GM12864 (cell line): ENCODE measurements around the gene OR6P1.

ENCODE experiments used
- DNase-seq: peaks from one replicate; pipeline ENCODE4 v3.0.0-alpha.2; 2011; ENCODE audit warnings: low read depth
- H3K4me3 ChIP-seq: 2 replicates; pipeline ENCODE4 v1.5.1; 2011; ENCODE audit warnings: mild to moderate bottlenecking, low read depth, low read length, control low read depth
- TF ChIP-seq, protein P1 (sequence below): IDR thresholded peaks from 2 replicates; pipeline ENCODE4 v1.5.1; 2011; ENCODE audit warnings: low read depth, mild to moderate bottlenecking, moderate library complexity, low read length, control low read depth, inconsistent platforms; ENCODE audit errors: missing control alignments

Gene OR6P1, protein sequence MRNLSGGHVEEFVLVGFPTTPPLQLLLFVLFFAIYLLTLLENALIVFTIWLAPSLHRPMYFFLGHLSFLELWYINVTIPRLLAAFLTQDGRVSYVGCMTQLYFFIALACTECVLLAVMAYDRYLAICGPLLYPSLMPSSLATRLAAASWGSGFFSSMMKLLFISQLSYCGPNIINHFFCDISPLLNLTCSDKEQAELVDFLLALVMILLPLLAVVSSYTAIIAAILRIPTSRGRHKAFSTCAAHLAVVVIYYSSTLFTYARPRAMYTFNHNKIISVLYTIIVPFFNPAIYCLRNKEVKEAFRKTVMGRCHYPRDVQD

GRCh38 chr1:158570480-158570879, at the start of gene OR6P1:
TSS of gene OR6P1 (minus strand) at chr1:158570580. CDS start at chr1:158563604, 6,976 bp downstream.
- no peak for DNase-seq
- H3K4me3 ChIP-seq: no peak within 1 kb of the TSS
- TF ChIP-seq, protein P1, sequence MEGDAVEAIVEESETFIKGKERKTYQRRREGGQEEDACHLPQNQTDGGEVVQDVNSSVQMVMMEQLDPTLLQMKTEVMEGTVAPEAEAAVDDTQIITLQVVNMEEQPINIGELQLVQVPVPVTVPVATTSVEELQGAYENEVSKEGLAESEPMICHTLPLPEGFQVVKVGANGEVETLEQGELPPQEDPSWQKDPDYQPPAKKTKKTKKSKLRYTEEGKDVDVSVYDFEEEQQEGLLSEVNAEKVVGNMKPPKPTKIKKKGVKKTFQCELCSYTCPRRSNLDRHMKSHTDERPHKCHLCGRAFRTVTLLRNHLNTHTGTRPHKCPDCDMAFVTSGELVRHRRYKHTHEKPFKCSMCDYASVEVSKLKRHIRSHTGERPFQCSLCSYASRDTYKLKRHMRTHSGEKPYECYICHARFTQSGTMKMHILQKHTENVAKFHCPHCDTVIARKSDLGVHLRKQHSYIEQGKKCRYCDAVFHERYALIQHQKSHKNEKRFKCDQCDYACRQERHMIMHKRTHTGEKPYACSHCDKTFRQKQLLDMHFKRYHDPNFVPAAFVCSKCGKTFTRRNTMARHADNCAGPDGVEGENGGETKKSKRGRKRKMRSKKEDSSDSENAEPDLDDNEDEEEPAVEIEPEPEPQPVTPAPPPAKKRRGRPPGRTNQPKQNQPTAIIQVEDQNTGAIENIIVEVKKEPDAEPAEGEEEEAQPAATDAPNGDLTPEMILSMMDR: no peak

DNA sequence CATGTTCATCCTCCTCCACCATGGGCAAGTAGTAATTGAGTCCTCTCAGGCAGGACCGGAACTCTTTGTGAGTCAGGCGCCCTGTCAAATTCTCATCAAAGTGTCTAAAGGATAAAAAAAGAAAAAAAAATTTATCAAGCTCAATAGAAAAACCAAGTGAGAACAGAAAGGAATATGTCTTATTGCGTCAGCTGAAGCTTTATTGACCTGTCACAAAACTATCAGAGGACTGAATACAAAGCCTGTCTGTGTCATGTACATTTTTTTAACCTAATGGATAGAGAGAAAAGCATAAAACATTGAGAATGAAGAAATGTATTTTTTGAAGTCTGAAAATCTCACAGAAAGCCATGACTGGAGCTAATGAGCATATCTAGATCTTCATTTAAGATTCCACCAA, 43.4 kb upstream of the OR6P1 start:
- DNase-seq: no peak
- TF ChIP-seq, protein P1: no peak
- H3K4me3 ChIP-seq: no peak overlapping the region

GRCh38 chr1:158611916-158612315, 41.5 kb upstream of the OR6P1 start:
- DNase-seq: no peak
- H3K4me3 ChIP-seq: no peak overlapping the region
- TF ChIP-seq, protein P1: no peak

DNA sequence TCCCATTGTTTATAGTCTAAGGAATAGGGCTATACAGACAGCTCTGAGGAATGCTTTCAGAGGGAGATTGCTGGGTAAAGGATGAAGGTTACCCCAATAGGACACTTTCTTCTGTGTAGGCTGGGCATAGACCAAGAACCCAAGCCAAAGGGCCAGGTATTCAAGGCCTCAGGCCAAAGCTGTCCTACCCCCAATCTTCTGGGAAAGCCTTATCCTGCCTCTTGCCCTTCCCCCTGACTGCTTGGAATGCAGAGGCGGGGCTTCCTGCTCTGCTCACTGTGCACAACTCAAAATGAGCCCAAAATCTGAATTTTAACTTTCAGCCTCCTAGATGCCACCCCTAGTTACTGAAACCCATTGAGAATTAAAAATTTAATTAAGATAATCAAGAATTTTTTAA, 36.9 kb upstream of the OR6P1 start:
- TF ChIP-seq, protein P1: no peak
- H3K4me3 ChIP-seq: no peak overlapping the region
- DNase-seq: no peak

GRCh38 chr1:158604968-158605367, 34.6 kb upstream of the OR6P1 start, which contains the start of gene OR10Z1:
TSS of gene OR10Z1 (plus strand) at chr1:158605268. CDS start at chr1:158606439, 1,171 bp downstream.
- no peak for DNase-seq
- no peak within 1 kb of the TSS for H3K4me3 ChIP-seq
- TF ChIP-seq, protein P1: no peak

GRCh38 chr1:158600735-158601134, 30.4 kb upstream of the OR6P1 start:
- no peak for DNase-seq
- TF ChIP-seq, protein P1: no peak
- H3K4me3 ChIP-seq: no peak overlapping the region

DNA sequence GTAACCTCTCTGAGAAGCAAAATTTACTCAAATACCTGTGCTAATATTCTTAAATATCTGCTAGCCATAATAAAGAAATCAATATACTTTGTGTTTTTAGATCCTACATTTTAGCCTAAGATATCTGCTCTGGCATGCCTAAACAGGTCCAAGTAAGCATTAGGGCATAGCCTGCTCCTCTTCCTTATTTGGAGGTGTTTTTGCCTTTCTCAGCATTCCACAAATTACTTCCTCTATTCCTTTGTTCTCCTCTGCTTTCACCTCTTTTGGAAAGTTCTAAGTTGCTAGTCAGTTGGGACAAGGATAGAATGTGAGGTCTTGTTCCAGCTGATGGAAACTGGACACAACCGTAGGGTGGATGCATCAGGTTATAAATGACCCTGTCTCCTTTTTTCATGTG, 16.6 kb upstream of the OR6P1 start:
- no peak for DNase-seq
- TF ChIP-seq, protein P1: no peak
- no peak overlapping the region for H3K4me3 ChIP-seq
